ENCODE data around the gene MARK4.
"Not testable (repeated sequence)": the region's sequence is repeated elsewhere in the genome, so short reads cannot be mapped to it uniquely, and the experiment has no call there.

The MARK4 gene

DNA sequence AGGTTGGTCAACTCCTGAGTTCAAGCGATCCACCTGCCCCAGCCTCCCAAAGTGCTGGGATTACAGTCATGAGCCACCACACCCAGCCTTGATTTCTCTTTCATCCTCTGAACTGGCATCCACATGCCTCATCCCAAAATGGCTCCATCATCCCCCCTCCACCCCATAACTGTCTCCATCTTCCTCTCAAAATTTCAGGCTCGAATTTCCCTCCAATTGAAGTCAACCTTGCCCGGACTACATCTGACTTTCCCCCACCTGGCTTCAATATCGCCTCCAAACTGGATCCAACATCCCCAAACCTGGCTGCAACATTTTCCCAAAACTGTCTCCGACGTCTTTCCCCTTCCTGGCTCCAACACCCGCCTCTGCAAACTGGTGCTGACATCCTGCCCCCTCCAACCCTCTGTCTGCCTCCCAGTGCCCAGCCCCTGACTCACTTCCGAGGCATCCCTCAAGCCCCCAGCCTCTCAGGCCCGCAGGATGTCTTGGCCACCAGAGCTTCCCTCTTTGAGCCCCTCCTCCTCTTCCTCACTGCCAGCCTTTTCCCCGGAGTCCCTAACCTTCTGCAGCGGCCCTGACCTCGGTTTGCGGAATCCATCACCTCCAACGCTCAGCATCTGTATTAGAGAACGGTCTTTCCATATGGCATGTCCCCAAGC is 6.8 kb upstream of the MARK4 start:
- no peak for DNase-seq

GRCh38 chr19:45245334-45245787 is 5.7 kb upstream of the MARK4 start, which contains the start of gene EXOC3L2:
Gene EXOC3L2 (minus strand): TSS chr19:45245407. CDS start chr19:45239045, 6,362 bp downstream.
- DNase-seq, result no peak

GRCh38 chr19:45245826-45246225 is 5.2 kb upstream of the MARK4 start:
- no peak for DNase-seq

GRCh38 chr19:45247136-45247535 is 3.9 kb upstream of the MARK4 start:
- no peak for DNase-seq

- DNase-seq, result no peak
Observed at GRCh38 chr19:45249261-45250033, 1.6 kb upstream of the MARK4 start.

DNA sequence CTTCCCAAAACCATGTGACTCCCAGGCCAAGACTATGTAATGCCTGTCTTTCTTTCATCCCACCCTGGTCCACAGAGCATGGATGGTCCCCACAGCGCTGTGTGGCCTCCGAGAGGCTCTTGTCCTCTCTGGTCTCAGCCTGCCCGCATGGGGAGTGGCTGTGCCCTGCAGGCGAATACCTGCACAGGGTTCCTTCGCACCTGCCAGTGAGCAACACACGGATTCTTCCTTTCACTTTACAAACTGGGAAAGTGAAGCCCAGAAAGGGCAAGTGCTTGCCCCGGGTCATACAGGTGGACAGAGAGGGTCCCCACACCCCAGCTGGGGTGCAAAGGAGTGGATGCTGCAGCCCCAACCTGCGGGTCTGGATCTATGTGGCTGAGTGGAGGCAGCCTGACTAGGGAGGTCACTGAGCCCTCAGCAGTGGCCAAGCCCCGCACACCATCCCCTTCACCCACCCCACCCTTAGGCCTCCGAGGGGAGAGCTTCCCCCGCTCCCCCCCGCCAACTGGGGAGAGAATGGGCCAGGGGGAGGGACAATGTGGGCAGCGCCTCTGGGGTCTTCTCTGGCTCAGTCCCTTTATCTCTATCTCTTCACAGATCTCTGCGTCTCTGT is 747 bp upstream of the MARK4 start:
- DNase-seq, result no peak

GRCh38 chr19:45251452-45252354 is 632 bp downstream of the MARK4 start:
- no peak for DNase-seq

DNA sequence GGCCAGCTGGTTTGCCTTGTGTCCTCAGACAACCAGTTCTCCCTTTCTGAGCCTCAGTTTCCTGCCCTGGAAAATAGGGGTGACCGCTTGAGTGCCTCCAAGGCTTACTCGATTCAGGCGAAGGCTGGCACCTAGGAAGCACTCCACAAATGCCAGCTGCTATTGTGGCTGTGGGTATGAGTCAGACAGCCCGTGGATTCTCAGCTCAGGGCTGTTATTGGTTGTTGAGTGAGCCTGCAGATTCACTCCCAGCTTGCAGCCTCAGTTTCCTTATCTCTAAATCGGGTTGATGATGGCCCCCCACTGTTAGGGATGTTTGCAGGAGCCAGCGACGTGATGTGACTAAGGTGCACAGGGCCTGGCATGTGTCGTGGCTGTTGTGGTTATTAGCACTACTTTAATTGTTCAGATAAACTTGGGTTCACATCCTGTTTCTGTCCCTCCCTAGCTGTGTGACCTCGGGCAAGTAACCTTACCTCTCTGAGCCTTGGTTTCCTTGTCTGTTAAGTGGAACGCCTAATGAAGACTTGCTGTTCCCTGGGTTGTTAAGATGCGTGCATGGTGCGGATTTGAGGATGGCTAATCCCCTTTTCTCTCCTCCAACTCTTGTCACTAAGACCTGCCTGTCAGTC is 2.4 kb downstream of the MARK4 start:
- no peak for DNase-seq

- DNase-seq, result no peak
Observed at GRCh38 chr19:45254044-45254531, 3.0 kb downstream of the MARK4 start.

DNA sequence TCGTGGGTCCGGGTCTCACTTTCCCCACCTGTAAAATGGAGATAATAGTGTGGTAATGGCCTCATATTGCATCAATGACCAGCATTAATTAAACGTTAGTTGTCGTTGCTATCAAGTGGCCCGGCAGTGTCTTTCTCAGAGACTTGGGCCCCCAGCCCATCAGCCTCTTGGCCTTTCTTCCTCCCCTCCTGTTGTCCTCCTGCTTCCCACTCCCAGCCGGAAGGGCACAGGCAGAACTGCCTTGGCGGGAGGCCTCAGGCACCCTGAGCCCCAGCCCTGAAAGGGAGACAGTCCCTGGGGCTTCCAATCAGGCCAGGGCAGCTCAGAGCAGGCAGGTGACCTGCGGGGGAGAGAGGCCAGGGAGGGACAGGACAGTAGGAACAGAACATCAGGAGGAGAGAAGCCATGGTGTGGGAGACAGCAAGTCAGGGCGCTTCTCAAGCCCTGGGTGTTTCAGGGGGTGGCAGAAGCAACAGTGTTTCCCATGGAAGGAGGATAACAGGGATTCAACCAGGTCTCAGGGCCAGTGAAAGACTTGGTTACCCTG is 4.6 kb downstream of the MARK4 start:
- DNase-seq, result no peak

GRCh38 chr19:45256836-45257235 is 5.8 kb downstream of the MARK4 start:
- DNase-seq, result no peak

- DNase-seq, result no peak
Observed at GRCh38 chr19:45258862-45259261, 7.8 kb downstream of the MARK4 start.

- DNase-seq, result no peak
Observed at GRCh38 chr19:45262570-45262969, 11.5 kb downstream of the MARK4 start.

- no peak for DNase-seq
Observed at GRCh38 chr19:45263013-45263412, 11.9 kb downstream of the MARK4 start.

GRCh38 chr19:45264781-45265317 is 13.8 kb downstream of the MARK4 start:
- DNase-seq, result no peak

DNA sequence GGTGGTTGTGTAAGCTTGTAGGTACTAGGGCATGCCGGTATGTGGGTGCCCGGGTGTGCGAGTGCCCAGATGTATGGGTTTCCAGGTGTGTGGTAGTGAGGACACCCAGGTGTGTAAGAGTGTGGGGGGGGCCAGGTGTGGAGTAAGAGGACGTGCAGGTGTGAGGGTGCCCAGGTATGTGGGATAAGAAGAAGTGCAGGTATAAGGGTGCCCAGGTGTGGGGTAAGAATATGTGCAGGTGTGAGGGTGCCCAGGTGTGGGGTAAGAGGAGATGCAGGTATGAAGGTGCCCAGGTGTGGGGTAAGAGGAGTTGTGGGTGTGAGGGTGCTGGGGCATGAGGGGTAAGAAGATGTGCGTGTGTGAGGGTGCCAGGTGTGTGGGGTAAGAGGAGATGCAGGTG is 14.3 kb downstream of the MARK4 start:
- DNase-seq, result no peak

DNA sequence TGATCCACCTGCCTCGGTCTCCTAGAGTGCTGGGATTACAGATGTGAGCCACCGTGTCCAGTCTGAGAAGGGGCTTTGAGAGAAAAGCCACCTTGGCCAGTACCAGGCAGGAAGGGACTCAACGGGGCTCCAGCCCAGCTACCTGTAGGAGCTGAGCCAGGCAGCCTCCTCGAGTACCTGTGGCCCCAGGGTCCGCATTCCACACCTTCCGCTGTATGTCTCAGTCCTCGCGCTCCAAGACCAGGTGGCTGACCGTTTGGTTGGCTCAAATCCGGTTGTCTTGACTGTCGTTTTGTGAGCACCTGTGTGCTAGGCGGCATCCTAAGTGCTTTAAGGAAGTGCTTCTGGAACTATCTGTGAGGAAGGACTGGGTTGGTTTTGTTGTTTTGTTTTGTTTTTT is 16.2 kb downstream of the MARK4 start:
- no peak for DNase-seq

- not testable (repeated sequence) for DNase-seq
Observed at GRCh38 chr19:45269939-45270338, 18.9 kb downstream of the MARK4 start.

GRCh38 chr19:45271098-45271734 is 20.1 kb downstream of the MARK4 start:
- no peak for DNase-seq

- DNase-seq, result no peak
Observed at GRCh38 chr19:45271735-45272108, 20.7 kb downstream of the MARK4 start.

DNA sequence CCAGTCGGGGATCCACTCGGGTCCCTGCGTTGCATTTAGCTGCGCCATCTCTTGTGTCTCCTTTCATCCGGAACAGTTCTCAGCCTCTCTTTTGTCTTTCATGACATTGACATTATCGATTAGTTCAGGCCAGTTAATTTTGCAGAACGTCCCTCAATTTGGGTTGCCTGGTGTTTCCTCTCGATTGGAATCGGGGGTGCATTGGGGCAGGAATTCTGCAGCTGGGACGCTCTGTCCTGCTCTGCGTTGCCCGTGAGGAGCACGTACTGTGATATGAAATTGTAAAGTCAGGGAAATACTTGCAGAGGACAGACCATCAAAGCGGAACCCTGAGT is 22.4 kb downstream of the MARK4 start:
- no peak for DNase-seq
